HG03159 (cell line): ENCODE measurements around the gene B4GALNT4.
"Not testable (repeated sequence)": the region's sequence is repeated elsewhere in the genome, so short reads cannot be mapped to it uniquely, and the experiment has no call there.

ENCODE experiments used
- ATAC-seq: cut with Tn5 transposase; IDR thresholded peaks from one replicate; pipeline ENCODE4 v1.9.1; 2021; ENCODE audit warnings: mild to moderate bottlenecking, moderate library complexity; ENCODE audit not compliant: unreplicated experiment

The B4GALNT4 gene

GRCh38 chr11:357582-357981, 11.7 kb upstream of the B4GALNT4 start:
- ATAC-seq, result no peak

DNA sequence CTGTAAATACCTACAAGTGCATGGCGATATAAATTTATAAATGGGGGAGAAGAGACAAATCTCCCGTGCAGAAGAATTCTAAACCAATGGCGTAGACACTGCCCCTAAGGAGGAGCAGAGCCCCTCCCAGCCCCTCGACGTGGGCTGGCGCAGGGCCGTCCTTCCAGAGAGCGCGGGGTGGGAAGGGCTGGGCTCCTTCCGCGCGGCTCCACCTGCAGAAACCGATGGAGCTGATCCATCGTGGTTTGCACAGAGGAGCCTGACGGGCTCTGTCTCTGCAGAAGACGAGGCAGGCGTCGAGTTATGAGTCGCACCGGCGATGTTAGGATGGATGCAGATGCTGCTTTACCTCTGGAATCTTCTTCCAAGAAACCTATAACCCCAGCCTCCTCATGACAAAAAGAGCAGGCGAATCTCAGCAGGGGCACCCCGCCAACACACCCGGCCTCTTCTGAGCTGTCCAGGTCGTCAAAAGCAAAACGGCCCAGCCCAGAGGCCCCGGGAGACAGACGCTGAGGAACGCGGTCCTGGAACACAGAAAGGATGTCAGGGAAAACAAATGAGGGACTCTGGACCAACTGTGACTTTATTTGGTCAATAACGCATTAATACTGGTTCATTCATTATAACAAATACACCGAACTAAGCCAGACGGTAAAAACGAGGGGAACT, 11.0 kb upstream of the B4GALNT4 start:
- ATAC-seq, result no peak

DNA sequence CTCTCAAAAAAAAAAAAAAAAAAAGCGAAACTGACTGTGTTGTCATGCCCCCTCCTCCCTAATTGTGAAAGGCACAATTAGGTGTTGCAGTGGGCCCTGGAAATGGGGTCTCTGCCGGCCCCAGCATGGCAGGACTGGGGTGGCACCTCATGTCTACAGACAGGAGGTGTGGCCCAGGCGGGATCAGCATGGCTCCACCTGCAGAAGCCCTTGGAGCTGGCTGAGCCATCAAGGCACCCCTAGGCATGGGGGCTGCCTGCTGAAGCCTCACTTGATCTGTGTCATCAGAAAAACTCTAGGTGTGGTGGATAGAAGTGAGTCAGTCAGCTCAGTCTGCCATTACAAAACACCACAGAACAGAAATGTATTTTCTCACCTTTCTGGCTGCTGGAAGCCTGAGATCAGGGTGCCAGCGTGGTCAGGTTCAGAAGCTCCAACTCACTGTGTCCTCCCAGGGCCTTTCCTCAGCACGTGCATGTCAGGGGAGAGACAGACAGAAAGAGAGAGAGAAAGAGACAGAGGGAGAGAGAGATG, 10.1 kb upstream of the B4GALNT4 start:
- ATAC-seq, result no peak

DNA sequence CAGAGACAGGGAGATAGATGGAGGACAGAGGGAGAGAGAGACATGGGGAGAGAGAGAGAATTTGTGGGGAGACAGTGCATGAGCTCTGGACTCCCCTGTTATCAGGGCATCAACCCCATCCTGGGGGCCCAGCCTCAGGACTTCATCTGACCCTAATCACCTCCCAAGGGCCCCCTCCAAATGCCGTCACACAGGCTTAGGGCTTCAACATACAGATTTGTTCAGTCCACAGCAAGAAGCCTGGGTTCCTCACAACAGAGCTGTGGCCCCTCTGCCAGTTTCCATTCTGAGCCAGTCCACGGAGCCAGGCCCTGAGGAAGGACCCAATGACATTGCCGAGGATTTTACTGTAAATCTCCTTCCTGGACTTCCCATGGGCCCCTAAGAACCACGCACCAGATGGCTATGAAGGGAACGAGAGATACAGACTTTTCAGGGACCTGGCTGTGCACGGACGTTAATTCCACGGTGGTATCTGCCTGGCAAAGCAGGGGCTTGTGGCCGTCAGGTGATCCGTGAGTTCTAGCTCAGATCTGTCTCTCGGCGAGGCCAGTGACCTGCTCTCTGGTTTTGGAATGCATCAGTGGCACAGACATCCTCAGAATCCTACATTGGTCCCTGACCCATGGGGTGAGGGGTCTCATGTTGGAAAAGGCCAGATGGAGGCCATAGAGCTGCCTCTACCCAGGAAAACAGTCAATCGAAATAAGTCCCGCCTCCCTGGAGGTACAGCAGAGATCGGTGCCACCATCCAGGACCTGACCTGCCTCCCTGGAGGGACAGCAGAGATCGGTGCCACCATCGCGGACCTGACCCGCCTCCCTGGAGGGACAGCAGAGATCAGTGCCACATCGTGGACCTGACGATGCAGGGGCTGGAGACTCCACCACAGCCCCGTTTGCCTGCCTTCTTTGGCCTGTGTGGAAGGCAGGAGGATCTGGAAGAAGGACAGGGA, 8.7 kb upstream of the B4GALNT4 start:
- ATAC-seq, result no peak

DNA sequence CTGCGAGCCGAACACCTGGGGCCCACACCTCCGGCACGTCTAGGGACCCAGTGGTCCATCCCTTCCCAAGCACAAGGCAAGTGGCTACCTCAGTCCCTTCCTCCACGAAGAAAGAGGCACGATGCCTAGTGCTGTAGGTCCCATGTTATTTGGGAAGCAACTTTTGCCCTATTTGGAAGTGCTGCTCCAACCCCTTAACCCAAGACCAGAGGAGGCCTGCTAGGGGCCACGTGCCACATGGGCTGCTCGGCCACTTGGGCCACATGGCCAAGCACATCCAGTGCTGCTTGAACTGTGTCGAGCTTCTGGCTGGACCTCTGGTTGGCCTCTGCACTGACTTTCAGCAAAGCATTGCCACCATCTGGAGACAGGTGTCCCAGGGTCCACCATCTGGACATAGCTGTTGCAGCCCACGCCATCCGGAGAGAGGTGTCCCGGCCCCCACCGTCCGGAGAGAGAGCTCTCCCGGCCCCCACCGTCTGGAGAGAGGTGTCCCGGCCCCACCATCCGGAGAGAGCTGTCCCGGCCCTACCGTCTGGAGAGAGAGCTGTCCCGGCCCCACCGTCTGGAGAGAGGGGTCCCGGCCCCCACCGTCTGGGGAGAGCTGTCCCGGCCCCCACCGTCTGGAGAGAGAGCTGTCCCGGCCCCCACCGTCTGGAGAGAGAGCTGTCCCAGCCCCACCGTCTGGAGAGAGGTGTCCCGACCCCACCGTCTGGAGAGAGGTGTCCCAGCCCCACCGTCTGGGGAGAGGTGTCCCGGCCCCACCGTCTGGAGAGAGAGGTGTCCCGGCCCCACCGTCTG, 6.5 kb upstream of the B4GALNT4 start:
- no peak for ATAC-seq

DNA sequence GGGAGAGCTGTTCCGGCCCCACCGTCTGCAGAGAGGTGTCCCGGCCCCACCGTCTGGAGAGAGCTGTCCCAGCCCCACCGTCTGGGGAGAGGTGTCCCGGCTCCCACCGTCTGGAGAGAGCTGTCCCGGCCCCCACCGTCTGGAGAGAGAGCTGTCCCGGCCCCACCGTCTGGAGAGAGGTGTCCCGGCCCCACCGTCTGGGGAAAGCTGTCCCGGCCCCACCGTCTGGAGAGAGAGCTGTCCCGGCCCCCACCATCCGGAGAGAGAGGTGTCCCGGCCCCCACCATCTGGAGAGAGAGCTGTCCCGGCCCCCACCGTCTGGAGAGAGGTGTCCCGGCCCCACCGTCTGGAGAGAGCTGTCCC, 5.9 kb upstream of the B4GALNT4 start:
- not testable (repeated sequence) for ATAC-seq

DNA sequence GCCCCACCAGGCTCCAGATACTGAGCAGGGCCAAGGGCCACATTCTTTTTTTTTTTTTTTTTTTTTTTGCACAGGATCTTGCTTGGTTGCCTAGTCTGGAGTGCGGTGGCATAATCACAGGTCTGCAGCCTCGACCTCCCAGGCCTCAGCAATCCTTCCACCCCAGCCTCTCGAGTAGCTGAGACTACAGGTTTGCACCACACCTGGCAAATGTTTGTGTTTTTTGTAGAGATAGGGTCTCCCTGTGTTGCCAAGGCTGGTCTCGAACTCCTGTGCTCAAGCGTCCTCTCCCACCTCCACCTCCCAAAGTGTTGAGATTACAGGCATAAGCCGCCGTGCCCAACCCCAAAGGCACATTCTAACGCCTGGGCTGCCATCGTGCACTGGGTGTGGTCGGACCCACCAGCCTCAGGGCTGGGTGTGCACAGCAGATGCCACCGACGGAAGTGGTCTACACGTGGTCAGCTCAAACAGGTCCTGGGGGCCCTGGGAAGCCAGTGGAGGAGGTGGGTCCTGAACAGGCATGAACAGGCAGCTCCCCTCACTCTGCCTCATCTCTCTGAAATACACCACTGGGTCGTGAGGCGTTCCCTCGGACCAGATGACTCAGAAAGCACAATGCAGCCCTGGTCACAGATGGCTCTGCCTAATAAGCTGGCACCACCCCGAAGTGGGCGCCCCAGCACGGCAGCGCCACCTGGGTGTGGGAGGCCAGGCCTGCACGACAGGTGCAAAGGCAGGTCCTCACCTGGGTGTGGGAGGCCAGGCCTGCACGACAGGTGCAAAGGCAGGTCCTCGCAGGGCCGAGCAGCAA, 5.1 kb upstream of the B4GALNT4 start:
- no peak for ATAC-seq

DNA sequence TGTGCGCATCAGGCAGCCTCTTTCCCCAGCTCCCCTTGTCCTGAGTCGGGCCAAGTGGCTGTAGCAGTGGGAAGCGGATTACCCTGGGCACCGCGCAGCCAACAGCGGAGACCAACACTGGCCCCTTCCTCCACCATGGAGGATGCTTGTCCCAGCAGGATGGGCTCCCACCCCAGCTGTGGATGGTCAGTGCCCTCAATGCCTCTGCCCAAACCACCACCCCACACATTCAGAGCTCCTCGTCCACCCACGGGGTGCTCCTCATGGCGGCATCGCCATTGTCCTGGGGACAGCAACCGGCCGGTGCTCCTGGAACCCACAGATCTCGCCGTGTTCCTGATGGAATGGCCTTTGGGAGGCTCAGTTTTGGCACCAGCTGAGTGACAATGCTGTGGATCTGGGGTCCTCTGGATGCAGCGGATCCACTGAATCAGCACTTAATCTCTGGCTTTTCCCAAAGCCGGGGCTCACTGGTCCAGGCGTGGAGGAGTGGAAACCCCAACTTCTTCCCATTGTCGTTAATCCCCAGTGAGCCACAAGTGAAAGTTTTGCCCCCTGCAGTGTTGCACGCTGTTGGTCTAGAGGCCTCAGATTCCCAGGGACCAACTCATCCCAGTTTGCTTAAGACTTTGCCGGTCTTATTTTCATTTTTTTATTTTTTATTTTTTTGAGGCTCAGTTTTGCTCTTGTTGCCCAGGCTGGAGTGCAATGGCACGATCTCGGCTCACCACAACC, 4.1 kb upstream of the B4GALNT4 start:
- ATAC-seq, result no peak

DNA sequence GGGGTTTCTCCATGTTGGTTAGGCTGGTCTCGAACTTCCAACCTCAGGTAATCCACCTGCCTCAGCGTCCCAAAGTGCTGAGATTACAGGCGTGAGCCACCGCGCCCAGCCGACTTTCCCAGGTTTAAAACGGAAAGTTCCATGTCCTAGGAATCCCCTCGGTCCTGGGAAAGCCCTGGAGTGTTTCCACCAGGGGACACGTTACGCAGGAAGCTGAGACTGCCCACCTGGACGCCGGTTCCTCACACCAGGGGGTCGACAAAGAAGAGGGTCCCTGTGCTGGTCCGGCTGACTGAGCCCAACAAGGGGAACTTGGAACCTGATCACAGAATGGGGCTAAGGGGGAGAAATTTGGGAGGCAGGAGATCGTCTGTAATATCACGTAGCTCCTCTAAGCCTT, 3.5 kb upstream of the B4GALNT4 start:
- ATAC-seq, result no peak

GRCh38 chr11:367956-368413, 1.3 kb upstream of the B4GALNT4 start:
- ATAC-seq, result no peak

DNA sequence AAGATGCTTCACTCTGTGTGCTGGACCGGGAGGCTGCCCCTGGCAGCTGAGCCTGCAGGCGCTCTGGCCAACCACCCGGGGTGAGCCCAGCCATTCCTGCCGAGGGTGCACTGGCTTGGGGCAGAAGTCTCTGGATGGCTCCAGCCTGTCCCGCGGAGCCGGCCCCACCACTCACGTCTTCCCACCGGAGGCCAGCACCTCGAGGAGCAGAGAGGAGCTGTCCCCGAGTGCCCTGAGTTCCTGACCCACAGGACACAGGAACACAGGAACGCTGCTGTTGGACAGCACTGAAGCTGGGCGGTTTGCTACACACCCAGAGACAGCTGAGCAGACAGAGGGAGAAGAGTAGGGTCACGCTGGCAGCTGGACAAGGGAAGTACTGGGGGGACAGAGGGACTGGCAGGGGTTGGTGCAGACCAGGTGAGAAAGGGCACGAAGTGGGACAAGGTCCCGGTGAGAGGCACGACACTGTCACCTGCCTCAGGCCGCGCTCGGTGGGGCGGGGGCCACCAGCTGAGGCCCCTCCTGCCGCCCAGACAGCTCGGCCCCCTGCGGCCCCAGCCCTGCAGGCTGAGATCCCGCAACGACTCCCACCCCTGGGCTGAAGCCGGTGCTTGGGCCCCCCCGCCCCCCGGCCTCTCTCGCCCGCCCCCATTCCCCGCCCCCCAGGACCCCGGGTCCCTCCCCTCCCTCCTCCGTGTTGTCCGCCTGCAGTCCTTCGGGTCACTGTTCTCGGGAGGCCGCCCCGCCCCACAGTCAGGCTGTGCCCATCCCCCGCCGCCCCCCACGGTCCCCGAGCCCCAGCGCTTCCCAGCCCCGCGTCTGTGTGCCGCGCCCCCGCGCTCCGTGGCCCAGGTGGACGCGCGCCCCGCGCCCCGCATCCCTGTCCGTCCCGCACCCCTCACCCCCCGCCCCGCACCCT, 624 bp upstream of the B4GALNT4 start:
- no peak for ATAC-seq

GRCh38 chr11:370070-370941, 1.0 kb downstream of the B4GALNT4 start:
- no peak for ATAC-seq

GRCh38 chr11:371051-371450, 1.8 kb downstream of the B4GALNT4 start:
- no peak for ATAC-seq

GRCh38 chr11:371716-372590, 2.7 kb downstream of the B4GALNT4 start:
- ATAC-seq, result no peak

- no peak for ATAC-seq
These were observed 3.8 kb downstream of the B4GALNT4 start for GRCh38 chr11:372809-373715.
